HPDE6-E6E7 (cell line): ENCODE measurements around the gene CALHM2.
"Not testable (repeated sequence)": the region's sequence is repeated elsewhere in the genome, so short reads cannot be mapped to it uniquely, and the experiment has no call there.

ENCODE experiments used
- DNase-seq: peaks from one replicate; pipeline ENCODE4 v3.0.0; 2011; ENCODE audit warnings: missing footprints; ENCODE audit errors: extremely low spot score

The CALHM2 gene

GRCh38 chr10:103451831-103452505, at the start of gene CALHM2:
Gene CALHM2, minus strand, starts transcription at chr10:103452370. Its CDS starts 2,429 bp downstream, at chr10:103449941.
- peak; percentile 53 for DNase-seq

GRCh38 chr10:103501186-103501585, 49.0 kb upstream of the CALHM2 start:
- no peak for DNase-seq

DNA sequence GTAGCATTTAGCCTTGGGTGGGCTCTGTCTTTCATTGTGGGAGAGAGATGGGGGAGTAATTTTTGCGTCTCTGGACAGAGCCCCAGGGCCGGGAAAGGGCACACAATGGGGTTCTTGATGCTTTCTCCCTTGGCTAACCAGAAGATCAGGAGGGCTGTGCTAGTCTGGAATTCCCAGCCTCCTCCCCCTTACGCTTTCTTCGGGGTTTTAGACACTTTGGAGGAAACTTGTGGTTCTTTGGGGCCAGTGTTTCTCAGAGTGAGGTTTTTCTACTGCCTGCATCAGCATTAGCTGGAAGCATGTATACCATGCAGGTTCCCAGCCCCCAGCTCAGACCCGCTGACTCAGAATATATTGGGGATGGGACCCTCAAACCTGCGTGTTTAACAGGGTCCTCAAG, 48.3 kb upstream of the CALHM2 start:
- no peak for DNase-seq

GRCh38 chr10:103499881-103500280, 47.7 kb upstream of the CALHM2 start:
- DNase-seq, result no peak

DNA sequence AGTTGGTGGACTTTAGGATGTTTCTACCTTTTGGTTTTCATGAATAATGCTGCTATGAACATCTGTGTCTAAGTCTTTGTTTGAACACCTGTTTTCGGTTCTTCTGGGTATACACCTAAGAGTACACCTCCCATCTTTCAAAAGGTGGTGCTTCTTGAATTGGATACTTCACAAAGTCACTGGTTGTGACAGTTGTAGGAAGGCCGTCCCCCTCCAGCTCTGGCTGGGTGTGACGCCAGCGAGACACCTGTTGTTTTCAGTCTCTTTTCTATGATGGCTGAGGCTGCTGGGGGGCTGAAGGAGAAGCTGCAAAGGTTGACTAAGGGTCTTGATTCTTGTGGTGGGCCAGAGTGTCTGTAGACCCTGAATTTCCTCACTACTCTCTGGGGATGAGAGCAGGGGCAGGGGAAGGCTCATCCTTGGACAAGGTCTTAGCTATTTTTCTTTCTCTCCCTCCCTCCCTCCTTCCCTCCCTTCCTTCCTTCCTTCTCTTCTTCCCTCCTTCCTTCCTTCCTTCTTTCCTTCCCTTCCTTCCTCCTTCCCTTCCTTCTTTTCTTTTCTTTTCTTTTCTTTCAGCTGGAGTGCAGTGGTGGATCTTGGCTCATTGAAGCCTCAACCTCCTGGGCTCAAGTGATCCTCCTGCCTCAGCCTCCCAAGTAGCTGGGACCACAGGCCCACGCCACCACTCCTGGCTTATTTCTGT, 46.9 kb upstream of the CALHM2 start:
- no peak for DNase-seq

DNA sequence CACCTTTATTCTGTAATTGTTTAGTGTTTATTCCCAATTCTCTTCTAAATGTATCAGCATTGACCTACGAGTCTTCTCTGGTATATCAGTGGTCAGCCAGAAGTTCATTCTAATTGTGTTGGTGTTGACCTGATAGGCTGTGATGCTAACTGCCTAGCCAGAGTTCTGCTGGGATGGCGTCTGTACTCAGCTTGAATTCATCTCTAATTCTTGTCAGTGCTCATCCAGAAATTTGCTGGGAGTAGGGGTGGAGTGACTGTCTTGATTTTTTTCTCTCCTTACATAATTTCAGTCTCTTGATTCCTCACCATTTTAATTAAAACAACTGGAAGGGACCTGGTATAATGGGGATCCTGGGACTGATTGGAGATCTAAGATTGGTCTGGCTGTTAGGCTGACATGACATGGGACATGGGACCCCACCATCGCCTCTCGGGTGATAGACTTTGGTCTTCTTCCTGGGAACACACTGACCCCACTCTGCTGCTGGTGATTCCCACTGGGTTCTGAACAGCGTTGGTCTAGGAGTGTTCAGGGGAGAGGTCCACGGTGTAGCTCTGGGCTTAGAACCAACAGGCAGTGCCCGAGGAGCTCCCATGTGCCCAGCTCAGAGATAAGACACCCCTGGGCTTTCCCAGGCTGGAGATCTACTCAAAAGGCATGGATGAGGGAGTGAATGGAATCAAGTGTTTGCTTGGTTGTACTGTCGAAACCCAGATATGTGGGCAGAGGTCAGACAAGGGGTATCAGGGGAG, 45.2 kb upstream of the CALHM2 start:
- DNase-seq, result no peak

- no peak for DNase-seq
Measured at GRCh38 chr10:103495321-103495720, 43.2 kb upstream of the CALHM2 start.

- peak; percentile 31 for DNase-seq
Measured at GRCh38 chr10:103493916-103494877, 42.0 kb upstream of the CALHM2 start.

GRCh38 chr10:103493362-103493915, 41.3 kb upstream of the CALHM2 start, which contains the start of gene NEURL1:
Gene NEURL1, plus strand, starts transcription at chr10:103493705. Its CDS starts 683 bp downstream, at chr10:103494388.
- no peak for DNase-seq

GRCh38 chr10:103492655-103493261, 40.6 kb upstream of the CALHM2 start:
- DNase-seq, result no peak

GRCh38 chr10:103491729-103492364, 39.7 kb upstream of the CALHM2 start:
- peak; percentile 71 for DNase-seq

DNA sequence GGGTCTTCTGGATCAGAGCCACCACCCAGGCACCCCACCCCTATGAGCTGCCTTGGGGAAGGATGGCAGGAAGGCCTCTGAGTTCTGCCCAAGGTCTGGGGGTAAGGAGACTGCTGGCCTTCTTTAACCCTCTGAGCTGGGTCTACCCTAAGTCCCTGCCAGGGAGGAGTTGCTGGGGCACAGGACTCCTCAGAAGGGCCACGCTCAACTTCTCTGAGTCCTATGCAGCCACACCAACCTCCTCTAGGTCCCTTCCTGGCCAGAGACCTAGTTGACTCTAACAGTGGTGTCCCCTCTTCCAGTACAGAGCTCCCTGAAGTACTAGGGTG, 38.8 kb upstream of the CALHM2 start:
- DNase-seq, result no peak

DNA sequence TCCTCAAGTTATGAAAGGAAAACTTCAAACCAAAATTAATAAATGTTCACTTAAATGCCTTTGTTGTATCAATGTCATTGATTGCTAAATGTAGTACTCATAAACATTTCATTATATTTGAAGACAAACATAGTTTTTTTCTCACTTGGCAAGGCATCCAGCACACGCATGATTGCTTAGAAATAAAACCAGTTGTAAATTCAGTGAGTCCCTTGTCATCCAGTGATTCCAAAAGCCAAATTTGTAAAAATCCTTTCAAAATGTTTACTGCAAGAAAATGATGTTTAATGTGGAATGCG, 35.2 kb upstream of the CALHM2 start:
- DNase-seq, result no peak

- DNase-seq, result not testable (repeated sequence)
Measured at GRCh38 chr10:103486635-103487409, 34.7 kb upstream of the CALHM2 start.

DNA sequence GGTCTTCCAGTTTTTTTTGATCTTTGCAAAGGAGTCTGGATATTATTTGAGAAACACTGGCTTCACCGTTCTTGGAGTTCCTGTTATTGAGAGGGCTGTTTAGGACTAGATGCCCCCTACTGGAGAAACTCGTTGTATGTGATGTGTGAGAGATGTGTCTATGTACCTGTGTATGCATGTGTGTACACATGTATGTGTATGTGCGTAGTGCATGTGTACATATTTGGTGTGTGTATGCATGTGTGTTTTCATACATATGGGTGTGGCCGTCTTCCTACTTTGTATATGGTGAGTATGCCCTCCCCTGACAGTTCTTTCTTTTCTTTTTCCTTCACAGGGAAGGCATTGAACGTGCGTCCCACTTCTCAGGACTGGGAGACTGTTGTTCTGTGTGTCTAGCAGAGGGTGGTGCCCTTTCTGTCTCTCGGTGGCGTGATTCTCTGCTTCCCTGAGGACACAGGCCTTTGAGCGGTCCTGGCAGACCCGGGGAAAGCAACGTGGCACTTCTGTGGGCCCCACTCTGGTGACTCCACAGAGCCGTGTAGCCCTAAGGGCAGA, 29.9 kb upstream of the CALHM2 start:
- DNase-seq, result peak; percentile 66

- no peak for DNase-seq
Measured at GRCh38 chr10:103480521-103480920, 28.4 kb upstream of the CALHM2 start.

DNA sequence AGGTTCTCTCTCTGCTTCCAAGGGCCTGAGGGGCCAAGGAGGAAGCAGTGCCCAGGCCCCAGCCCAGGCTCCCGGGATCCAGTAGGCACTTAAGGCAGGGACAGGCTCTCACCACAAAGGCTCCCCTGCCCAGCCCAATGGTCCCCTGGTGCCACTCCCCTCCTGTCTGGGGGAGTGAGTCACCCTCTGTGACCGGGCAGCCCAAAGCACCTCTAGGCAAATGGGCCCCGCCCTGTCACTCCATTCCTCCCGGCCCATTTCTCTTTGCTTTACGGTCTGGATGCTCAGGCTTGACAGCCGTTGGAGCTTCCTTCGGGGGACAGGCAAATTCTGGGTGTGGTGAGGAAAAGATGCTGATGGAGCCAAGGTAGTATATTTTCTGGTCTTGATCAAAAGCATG, 27.0 kb upstream of the CALHM2 start, which contains the start of gene CALHM3:
Gene CALHM3, minus strand, starts transcription at position 106 of the 400 bp plus-strand sequence. CDS start 208 bp downstream, outside the sequence.
- peak; percentile 70 for DNase-seq

DNA sequence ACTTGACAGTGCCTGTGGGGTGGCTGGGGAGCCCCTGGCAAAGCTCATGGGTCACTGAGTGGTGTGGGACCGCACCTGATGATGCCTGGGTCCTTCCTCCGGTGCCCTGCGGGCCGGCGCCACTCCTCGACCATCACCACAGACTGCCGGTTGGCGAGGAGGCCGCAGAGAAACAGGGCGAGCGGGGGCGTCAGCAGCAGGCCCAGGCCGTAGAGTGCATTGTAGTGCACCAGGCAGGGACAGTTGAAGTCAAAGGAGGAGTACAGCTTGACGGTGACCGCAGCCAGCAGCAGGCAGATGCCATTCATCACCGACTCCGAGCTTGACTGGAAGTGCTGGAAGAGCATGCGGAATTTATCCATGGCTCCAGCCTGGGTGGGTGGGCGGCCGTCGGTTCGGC, 26.5 kb upstream of the CALHM2 start:
- DNase-seq, result no peak
